ENCODE results near the gene IL6R.

GRCh38 chr1:154469844-154470560 lies 64.9 kb downstream of the IL6R start:
- TF ChIP-seq CTCF (IDR thresholded peaks at IDR 0.05 in 4 of 5, conservative IDR thresholded peaks at IDR 0.05 in 1 of 5) (no peak), POLR2A (IDR thresholded peaks at IDR 0.05) (no peak)
